SK-N-SH (cell line): ENCODE data around the gene LANCL2.

Experiments
- CTCF ChIP-seq: fragments of 200-600 bp; sonication (generic); IDR thresholded peaks from 2 replicates; pipeline ENCODE4 v1.6.1; 2017; ENCODE audit warnings: antibody characterized with exemption, mild to moderate bottlenecking, moderate library complexity
- REST ChIP-seq: IDR thresholded peaks from 2 replicates; pipeline ENCODE4 v1.6.1; 2012; ENCODE audit warnings: mild to moderate bottlenecking, low read depth, low read length, moderate library complexity
- TAF1 ChIP-seq: IDR thresholded peaks from 2 replicates; pipeline ENCODE4 v1.6.1; 2012; ENCODE audit warnings: low read depth, mild to moderate bottlenecking, low read length, moderate library complexity, borderline replicate concordance

DNA sequence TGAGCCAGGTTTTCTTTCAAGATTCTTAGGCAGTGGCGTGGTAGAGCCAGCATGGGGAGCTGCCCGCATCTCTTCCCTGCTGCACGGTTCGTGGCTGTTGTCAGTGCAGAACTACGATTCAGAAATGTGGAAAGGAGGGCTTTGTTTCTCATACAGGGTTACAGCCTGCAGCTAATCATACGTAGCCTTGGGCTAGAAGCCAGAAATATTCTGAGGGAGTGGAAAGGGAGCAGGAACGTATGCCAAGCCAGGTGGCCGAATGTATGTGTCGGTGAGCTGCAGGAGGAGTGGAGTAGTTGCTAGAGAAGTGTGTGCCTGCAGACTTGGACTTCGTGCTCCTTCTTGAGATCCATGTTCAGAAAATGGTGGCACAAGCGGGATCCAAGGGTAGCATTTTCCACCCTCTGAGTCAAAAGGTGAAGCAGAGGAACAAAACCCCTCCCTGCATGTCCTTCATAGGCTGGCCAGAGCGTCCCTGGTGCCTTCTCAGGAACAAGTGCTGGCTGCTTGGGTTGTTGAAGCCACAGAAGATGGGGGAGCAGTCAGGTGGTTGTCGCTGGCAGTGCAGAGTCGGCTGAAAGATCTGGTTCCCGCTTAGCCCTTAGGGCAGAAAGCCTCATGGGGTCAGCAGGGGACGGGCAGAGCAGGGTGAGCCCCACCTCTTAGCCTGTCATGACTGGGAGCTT, 40.9 kb downstream of the LANCL2 start:
- TF ChIP-seq CTCF (no peak), TAF1 (no peak), REST (no peak)
